ENCODE data around the gene GDPD3. TPM values are rescaled to one million over a fixed set of nuclear protein-coding genes. Genes with fewer than 3 reads are reported as not detected.
A peak's percentile ranks its signal among the peaks of the same experiment; 100 is the strongest.

GDPD3 gene
- total and polyA plus RNA-seq, 10 of the 15 experiments (the other 5 are each of a cell fraction or from before 2014, with no cell fraction given), result 0.29 to 3.3 (median 0.97) TPM

DNA sequence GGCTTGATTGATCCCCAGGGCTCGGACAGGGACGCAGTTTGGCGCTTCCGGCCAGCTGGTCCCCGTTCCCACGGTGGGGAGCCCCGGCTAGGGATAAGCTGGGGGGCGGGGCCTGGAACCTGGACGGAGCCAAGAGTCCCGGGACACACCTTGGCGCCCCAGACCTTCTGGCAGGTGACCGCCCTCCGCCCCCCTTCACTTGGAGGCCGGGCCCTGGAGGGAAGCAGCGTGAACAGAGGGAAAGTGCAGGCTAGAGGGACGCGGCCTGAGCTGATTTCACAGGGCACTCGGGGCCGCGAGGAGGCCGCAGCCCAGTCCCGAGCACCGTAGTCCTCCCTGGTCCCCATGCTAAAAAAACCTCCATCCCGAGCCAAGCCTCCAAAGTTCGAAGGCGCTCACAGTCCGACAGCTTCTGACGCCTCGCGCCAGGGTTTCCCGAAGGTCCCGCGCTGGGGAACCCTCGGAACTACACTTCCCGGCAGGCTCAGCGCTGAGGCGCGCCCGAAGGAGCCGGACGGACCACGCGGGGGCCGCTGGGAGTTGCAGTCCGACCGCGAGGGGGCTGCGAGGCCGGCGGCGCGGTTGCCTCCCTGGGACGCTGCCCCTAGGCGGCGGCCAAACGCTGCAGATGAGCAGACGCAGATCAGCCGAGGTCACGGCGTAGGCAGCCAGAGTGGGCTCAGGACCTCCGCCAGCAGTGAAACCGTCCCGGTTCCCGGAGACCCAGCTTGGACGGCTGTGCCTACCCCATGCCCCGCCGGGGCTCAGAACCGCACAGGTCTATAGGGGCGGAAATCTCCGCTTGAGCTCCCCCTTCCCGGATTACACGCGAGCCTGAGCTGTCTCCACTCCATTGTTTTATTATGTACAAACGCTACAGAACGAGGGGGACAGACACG lies 21.6 kb downstream of the GDPD3 start, which contains the start of gene TBX6 (continued):
- TF ChIP-seq, protein P1, sequence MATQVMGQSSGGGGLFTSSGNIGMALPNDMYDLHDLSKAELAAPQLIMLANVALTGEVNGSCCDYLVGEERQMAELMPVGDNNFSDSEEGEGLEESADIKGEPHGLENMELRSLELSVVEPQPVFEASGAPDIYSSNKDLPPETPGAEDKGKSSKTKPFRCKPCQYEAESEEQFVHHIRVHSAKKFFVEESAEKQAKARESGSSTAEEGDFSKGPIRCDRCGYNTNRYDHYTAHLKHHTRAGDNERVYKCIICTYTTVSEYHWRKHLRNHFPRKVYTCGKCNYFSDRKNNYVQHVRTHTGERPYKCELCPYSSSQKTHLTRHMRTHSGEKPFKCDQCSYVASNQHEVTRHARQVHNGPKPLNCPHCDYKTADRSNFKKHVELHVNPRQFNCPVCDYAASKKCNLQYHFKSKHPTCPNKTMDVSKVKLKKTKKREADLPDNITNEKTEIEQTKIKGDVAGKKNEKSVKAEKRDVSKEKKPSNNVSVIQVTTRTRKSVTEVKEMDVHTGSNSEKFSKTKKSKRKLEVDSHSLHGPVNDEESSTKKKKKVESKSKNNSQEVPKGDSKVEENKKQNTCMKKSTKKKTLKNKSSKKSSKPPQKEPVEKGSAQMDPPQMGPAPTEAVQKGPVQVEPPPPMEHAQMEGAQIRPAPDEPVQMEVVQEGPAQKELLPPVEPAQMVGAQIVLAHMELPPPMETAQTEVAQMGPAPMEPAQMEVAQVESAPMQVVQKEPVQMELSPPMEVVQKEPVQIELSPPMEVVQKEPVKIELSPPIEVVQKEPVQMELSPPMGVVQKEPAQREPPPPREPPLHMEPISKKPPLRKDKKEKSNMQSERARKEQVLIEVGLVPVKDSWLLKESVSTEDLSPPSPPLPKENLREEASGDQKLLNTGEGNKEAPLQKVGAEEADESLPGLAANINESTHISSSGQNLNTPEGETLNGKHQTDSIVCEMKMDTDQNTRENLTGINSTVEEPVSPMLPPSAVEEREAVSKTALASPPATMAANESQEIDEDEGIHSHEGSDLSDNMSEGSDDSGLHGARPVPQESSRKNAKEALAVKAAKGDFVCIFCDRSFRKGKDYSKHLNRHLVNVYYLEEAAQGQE (IDR thresholded peaks at IDR 0.05; ENCODE audit: low read depth, low read length), result no peak
- TF ChIP-seq STAT1 (conservative IDR thresholded peaks at IDR 0.05) (0 out of 2 replicates have a peak, but pooled peaks have one; percentile 52), GATAD2B (conservative IDR thresholded peaks at IDR 0.05; ENCODE audit: low read depth) (no peak; the same call in 1 of the 2 replicates), POLR2AphosphoS2 (IDR thresholded peaks at IDR 0.05; ENCODE audit: low read depth, low read length) (peak; percentile 65; the same call in 1 of the 2 replicates), BCL11A (IDR thresholded peaks at IDR 0.05; ENCODE audit: low read depth, low read length) (0 out of 2 replicates have a peak, but pooled peaks have one; percentile 11), CBFB (IDR thresholded peaks at IDR 0.05; ENCODE audit: low read depth) (no peak; the same call in 1 of the 2 replicates), ZNF217 (IDR thresholded peaks at IDR 0.05) (no peak), MTA2 (IDR thresholded peaks at IDR 0.05; ENCODE audit: low read depth) (no peak), SP1 (IDR thresholded peaks at IDR 0.05; ENCODE audit: low read depth, low read length) (no peak), SREBF1 (IDR thresholded peaks at IDR 0.05; ENCODE audit: low read length) (peak; percentile 84; the same call in 1 of the 2 replicates), NR2C1 (IDR thresholded peaks at IDR 0.05) (peak; percentile 72; the same call in 1 of the 2 replicates), JUND (IDR thresholded peaks at IDR 0.05; ENCODE audit: low read depth, low read length) (no peak), BHLHE40 (IDR thresholded peaks at IDR 0.05; ENCODE audit: borderline replicate concordance in 1 of 2, low read depth in 2 of 2, low read length in 1 of 2) (peak; percentile 41 to 51; a peak in 3 of 4 replicates)
- TF ChIP-seq, protein P2, sequence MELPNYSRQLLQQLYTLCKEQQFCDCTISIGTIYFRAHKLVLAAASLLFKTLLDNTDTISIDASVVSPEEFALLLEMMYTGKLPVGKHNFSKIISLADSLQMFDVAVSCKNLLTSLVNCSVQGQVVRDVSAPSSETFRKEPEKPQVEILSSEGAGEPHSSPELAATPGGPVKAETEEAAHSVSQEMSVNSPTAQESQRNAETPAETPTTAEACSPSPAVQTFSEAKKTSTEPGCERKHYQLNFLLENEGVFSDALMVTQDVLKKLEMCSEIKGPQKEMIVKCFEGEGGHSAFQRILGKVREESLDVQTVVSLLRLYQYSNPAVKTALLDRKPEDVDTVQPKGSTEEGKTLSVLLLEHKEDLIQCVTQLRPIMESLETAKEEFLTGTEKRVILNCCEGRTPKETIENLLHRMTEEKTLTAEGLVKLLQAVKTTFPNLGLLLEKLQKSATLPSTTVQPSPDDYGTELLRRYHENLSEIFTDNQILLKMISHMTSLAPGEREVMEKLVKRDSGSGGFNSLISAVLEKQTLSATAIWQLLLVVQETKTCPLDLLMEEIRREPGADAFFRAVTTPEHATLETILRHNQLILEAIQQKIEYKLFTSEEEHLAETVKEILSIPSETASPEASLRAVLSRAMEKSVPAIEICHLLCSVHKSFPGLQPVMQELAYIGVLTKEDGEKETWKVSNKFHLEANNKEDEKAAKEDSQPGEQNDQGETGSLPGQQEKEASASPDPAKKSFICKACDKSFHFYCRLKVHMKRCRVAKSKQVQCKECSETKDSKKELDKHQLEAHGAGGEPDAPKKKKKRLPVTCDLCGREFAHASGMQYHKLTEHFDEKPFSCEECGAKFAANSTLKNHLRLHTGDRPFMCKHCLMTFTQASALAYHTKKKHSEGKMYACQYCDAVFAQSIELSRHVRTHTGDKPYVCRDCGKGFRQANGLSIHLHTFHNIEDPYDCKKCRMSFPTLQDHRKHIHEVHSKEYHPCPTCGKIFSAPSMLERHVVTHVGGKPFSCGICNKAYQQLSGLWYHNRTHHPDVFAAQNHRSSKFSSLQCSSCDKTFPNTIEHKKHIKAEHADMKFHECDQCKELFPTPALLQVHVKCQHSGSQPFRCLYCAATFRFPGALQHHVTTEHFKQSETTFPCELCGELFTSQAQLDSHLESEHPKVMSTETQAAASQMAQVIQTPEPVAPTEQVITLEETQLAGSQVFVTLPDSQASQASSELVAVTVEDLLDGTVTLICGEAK (IDR thresholded peaks at IDR 0.05; ENCODE audit: borderline replicate concordance), result no peak
- TF ChIP-seq, protein P3, sequence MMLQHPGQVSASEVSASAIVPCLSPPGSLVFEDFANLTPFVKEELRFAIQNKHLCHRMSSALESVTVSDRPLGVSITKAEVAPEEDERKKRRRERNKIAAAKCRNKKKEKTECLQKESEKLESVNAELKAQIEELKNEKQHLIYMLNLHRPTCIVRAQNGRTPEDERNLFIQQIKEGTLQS (IDR thresholded peaks at IDR 0.05; ENCODE audit: borderline replicate concordance, extremely low read depth, low read depth, low read length), result peak; percentile 51; the same call in 1 of the 2 replicates
- TF ChIP-seq, protein P4, sequence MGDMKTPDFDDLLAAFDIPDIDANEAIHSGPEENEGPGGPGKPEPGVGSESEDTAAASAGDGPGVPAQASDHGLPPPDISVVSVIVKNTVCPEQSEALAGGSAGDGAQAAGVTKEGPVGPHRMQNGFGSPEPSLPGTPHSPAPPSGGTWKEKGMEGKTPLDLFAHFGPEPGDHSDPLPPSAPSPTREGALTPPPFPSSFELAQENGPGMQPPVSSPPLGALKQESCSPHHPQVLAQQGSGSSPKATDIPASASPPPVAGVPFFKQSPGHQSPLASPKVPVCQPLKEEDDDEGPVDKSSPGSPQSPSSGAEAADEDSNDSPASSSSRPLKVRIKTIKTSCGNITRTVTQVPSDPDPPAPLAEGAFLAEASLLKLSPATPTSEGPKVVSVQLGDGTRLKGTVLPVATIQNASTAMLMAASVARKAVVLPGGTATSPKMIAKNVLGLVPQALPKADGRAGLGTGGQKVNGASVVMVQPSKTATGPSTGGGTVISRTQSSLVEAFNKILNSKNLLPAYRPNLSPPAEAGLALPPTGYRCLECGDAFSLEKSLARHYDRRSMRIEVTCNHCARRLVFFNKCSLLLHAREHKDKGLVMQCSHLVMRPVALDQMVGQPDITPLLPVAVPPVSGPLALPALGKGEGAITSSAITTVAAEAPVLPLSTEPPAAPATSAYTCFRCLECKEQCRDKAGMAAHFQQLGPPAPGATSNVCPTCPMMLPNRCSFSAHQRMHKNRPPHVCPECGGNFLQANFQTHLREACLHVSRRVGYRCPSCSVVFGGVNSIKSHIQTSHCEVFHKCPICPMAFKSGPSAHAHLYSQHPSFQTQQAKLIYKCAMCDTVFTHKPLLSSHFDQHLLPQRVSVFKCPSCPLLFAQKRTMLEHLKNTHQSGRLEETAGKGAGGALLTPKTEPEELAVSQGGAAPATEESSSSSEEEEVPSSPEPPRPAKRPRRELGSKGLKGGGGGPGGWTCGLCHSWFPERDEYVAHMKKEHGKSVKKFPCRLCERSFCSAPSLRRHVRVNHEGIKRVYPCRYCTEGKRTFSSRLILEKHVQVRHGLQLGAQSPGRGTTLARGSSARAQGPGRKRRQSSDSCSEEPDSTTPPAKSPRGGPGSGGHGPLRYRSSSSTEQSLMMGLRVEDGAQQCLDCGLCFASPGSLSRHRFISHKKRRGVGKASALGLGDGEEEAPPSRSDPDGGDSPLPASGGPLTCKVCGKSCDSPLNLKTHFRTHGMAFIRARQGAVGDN (IDR thresholded peaks at IDR 0.05), result peak; percentile 29; the same call in 1 of the 2 replicates
